ENCODE results near the gene KRTAP4-4.

KRTAP4-4 gene

GRCh38 chr17:41111151-41111885 is 49.2 kb downstream of the KRTAP4-4 start:
- Mint-ChIP-seq H3K36me3 (peaks cover 7 to 12% of the 10 kb centered on the region in 2 donors), H3K9me3 (no peaks in the 10 kb centered on the region), H3K27ac (no peak overlapping the region), H3K4me1 (peaks cover 26 to 41% of the 10 kb centered on the region in 2 donors), H3K27me3 (no peaks in the 10 kb centered on the region), H3K4me3 (no peak overlapping the region)
- no peak for DNase-seq
- ATAC-seq (replicated peaks) = no peak
